IMR-90 (cell line): ENCODE results near the gene PHB1. TPM values are rescaled to one million over a fixed set of nuclear protein-coding genes. Genes with fewer than 3 reads are reported as not detected.

Experiments
- ATAC-seq: fragments of 200-7000 bp; cut with Tn5 transposase; 2 replicates; pipeline ENCODE4 v1.9.1; 2020; ENCODE audit warnings: low read depth, mild to moderate bottlenecking, moderate library complexity
- BruUV-seq: library from RNA; stranded (reverse); fragments of 400-500 nt; replicated peaks from 2 replicates; lab custom pipeline; 2021; lab: Mats Ljungman, UMichigan
- CTCF ChIA-PET: fragments of 300-600 bp; formaldehyde crosslinking; extraction: SDS; loops from one replicate; lab custom pipeline; 2021; ENCODE audit warnings: antibody characterized with exemption; lab: Yijun Ruan, JAX
- POLR2A ChIA-PET: fragments of 300-600 bp; sonication (Branson Sonifier 250); formaldehyde crosslinking; loops from one replicate; lab custom pipeline; 2022; ENCODE audit warnings: antibody characterized with exemption; ENCODE audit not compliant: unreplicated experiment; lab: Charles Lee
- DNase-seq: peaks from one replicate; pipeline ENCODE4 v3.0.0; 2013
- H2AFZ ChIP-seq: replicated peaks from 2 replicates; pipeline ENCODE3; 2013; ENCODE audit warnings: low read length, mild to moderate bottlenecking; ENCODE audit not compliant: poor library complexity
- H2AK5ac ChIP-seq: 2 replicates; pipeline ENCODE4 v1.6.1; 2013; ENCODE audit warnings: low read depth, low read length, inconsistent platforms
- H2AK9ac ChIP-seq: replicated peaks from 2 replicates; pipeline ENCODE3; 2013; ENCODE audit warnings: mild to moderate bottlenecking, low read depth, low read length, moderate library complexity; ENCODE audit not compliant: poor library complexity
- H2BK120ac ChIP-seq: 2 replicates; pipeline ENCODE4 v1.6.1; 2013; ENCODE audit warnings: low read depth, low read length, inconsistent platforms
- H2BK15ac ChIP-seq: 3 replicates; pipeline ENCODE4 v1.6.1; 2013; ENCODE audit warnings: low read depth, low read length, inconsistent platforms
- H2BK20ac ChIP-seq: 2 replicates; pipeline ENCODE4 v1.6.1; 2013; ENCODE audit warnings: low read depth, mild to moderate bottlenecking, inconsistent platforms, low read length, moderate library complexity
- H2BK5ac ChIP-seq: 2 replicates; pipeline ENCODE4 v1.6.1; 2013; ENCODE audit warnings: mild to moderate bottlenecking, low read depth, low read length, inconsistent platforms; ENCODE audit not compliant: poor library complexity, severe bottlenecking
- H3K14ac ChIP-seq: replicated peaks from 2 replicates; pipeline ENCODE4 v1.6.1; 2013; ENCODE audit warnings: low read depth, low read length, inconsistent platforms
- H3K18ac ChIP-seq: 2 replicates; pipeline ENCODE4 v1.6.1; 2013; ENCODE audit warnings: low read depth, low read length, control low read depth
- H3K23ac ChIP-seq: 2 replicates; pipeline ENCODE4 v1.6.1; 2013; ENCODE audit warnings: low read depth, low read length, inconsistent platforms
- H3K27ac ChIP-seq: 2 replicates; pipeline ENCODE4 v1.5.1; 2013; ENCODE audit warnings: mild to moderate bottlenecking, control low read depth, low read length; ENCODE audit not compliant: insufficient read depth
- H3K27me3 ChIP-seq: 2 replicates; pipeline ENCODE4 v1.6.1; 2013; ENCODE audit warnings: low read length; ENCODE audit not compliant: control insufficient read depth, insufficient read depth
- H3K36me3 ChIP-seq: 2 replicates; pipeline ENCODE4 v1.6.1; 2013; ENCODE audit warnings: low read length, mixed read lengths; ENCODE audit not compliant: control insufficient read depth, insufficient read depth
- H3K4ac ChIP-seq: 2 replicates; pipeline ENCODE4 v1.6.1; 2013; ENCODE audit warnings: low read depth, low read length, inconsistent platforms
- H3K4me1 ChIP-seq: 2 replicates; pipeline ENCODE4 v1.6.1; 2013; ENCODE audit warnings: low read length, mixed read lengths; ENCODE audit not compliant: control insufficient read depth, insufficient read depth
- H3K4me2 ChIP-seq: 2 replicates; pipeline ENCODE4 v1.6.1; 2013; ENCODE audit warnings: low read depth, mild to moderate bottlenecking, control low read depth, low read length, moderate library complexity
- H3K4me3 ChIP-seq: 2 replicates; pipeline ENCODE4 v1.5.1; 2013; ENCODE audit warnings: low read depth, mild to moderate bottlenecking, control low read depth, low read length, moderate library complexity; ENCODE audit not compliant: insufficient read depth
- H3K56ac ChIP-seq: 2 replicates; pipeline ENCODE4 v1.6.1; 2013; ENCODE audit warnings: low read length, inconsistent platforms; ENCODE audit not compliant: insufficient read depth; ENCODE audit errors: extremely low read depth
- H3K79me1 ChIP-seq, 2 experiments: 2 replicates each; pipeline ENCODE4 v1.6.1; 2013; ENCODE audit warnings: low read length in 2 of 2, inconsistent platforms in 1 of 2, low read depth in 1 of 2
- H3K9ac ChIP-seq: 2 replicates; pipeline ENCODE4 v1.6.1; 2013; ENCODE audit warnings: low read depth, low read length, control low read depth
- H3K9me1 ChIP-seq: 2 replicates; pipeline ENCODE4 v1.6.1; 2013; ENCODE audit warnings: low read length, inconsistent platforms; ENCODE audit not compliant: insufficient read depth
- H3K9me3 ChIP-seq: 2 replicates; pipeline ENCODE4 v1.6.1; 2013; ENCODE audit warnings: low read length; ENCODE audit not compliant: control insufficient read depth, insufficient read depth
- H4K20me1 ChIP-seq: 2 replicates; pipeline ENCODE4 v1.6.1; 2013; ENCODE audit warnings: low read length, inconsistent platforms; ENCODE audit not compliant: insufficient read depth
- H4K5ac ChIP-seq: 2 replicates; pipeline ENCODE4 v1.6.1; 2013; ENCODE audit warnings: mild to moderate bottlenecking, low read depth, low read length, control low read depth
- H4K8ac ChIP-seq, 2 experiments: 2 replicates each; pipeline ENCODE4 v1.6.1; 2013; ENCODE audit warnings: low read depth in 2 of 2, low read length in 2 of 2, control low read depth in 1 of 2, inconsistent platforms in 1 of 2
- H4K91ac ChIP-seq: 2 replicates; pipeline ENCODE4 v1.6.1; 2013; ENCODE audit warnings: low read depth, low read length, inconsistent platforms; ENCODE audit not compliant: insufficient read depth
- BHLHE40 ChIP-seq: fragments of 150-350 bp; IDR thresholded peaks from 2 replicates; pipeline ENCODE4 v1.6.1; 2016; ENCODE audit warnings: mild to moderate bottlenecking, low read depth, low read length
- CHD1 ChIP-seq: IDR thresholded peaks from 2 replicates; pipeline ENCODE4 v1.6.1; 2012; ENCODE audit warnings: low read depth, low read length, improper control_type of control experiment
- CTCF ChIP-seq: conservative IDR thresholded peaks from 2 replicates; pipeline ENCODE4 v1.5.1; 2012; ENCODE audit warnings: mild to moderate bottlenecking, low read depth, low read length, improper control_type of control experiment
- ELK1 ChIP-seq: fragments of 150-350 bp; IDR thresholded peaks from 2 replicates; pipeline ENCODE4 v1.6.1; 2016; ENCODE audit warnings: low read depth, mild to moderate bottlenecking, low read length, moderate library complexity, borderline replicate concordance
- FOS ChIP-seq: fragments of 150-350 bp; IDR thresholded peaks from 2 replicates; pipeline ENCODE4 v1.6.1; 2016; ENCODE audit warnings: low read depth, low read length
- MAZ ChIP-seq: IDR thresholded peaks from 2 replicates; pipeline ENCODE4 v1.6.1; 2012; ENCODE audit warnings: low read depth, mild to moderate bottlenecking, low read length, improper control_type of control experiment, moderate library complexity, borderline replicate concordance
- MXI1 ChIP-seq: IDR thresholded peaks from 2 replicates; pipeline ENCODE4 v1.6.1; 2012; ENCODE audit warnings: low read depth, mild to moderate bottlenecking, low read length, moderate library complexity, borderline replicate concordance
- NFE2L2 ChIP-seq: fragments of 150-350 bp; IDR thresholded peaks from 2 replicates; pipeline ENCODE4 v1.6.1; 2016; ENCODE audit warnings: low read depth, mild to moderate bottlenecking, low read length
- POLR2A ChIP-seq: IDR thresholded peaks from 2 replicates; pipeline ENCODE4 v1.6.1; 2012; ENCODE audit warnings: mild to moderate bottlenecking, low read depth, low read length
- RAD21 ChIP-seq: IDR thresholded peaks from 2 replicates; pipeline ENCODE4 v1.6.1; 2012; ENCODE audit warnings: low read length, improper control_type of control experiment
- RCOR1 ChIP-seq: IDR thresholded peaks from 2 replicates; pipeline ENCODE4 v1.6.1; 2012; ENCODE audit warnings: mild to moderate bottlenecking, low read length, improper control_type of control experiment; ENCODE audit not compliant: insufficient replicate concordance
- RFX5 ChIP-seq: IDR thresholded peaks from 2 replicates; pipeline ENCODE4 v1.8.0; 2012; ENCODE audit warnings: low read depth, mild to moderate bottlenecking, low read length, moderate library complexity
- USF2 ChIP-seq: fragments of 150-350 bp; IDR thresholded peaks from 2 replicates; pipeline ENCODE4 v1.6.1; 2017; ENCODE audit warnings: mild to moderate bottlenecking, antibody characterized with exemption, low read length, low read depth
- WGBS, 2 experiments: methylation state at CpG; one replicate each; pipeline versions ENCODE4 v1.1.5 to v1.1.7; 2013; ENCODE audit warnings: missing lambda C conversion rate in 2 of 2; ENCODE audit not compliant: insufficient read length in 1 of 2; ENCODE audit errors: extremely low coverage in 2 of 2; 5-methylcytosine and 5-hydroxymethylcytosine counted together
- dilution Hi-C: fragments of 300-500 bp; cut with HindIII; formaldehyde crosslinking; loops from one replicate; pipeline ENCODE4 v1.14.3; 2018; ENCODE audit warnings: low sequenced_read_pairs; ENCODE audit not compliant: unreplicated experiment
- in situ Hi-C: fragments of 300-500 bp; cut with MboI; formaldehyde crosslinking; loops from 3 replicates; pipeline ENCODE4 v1.14.3; 2019; ENCODE audit warnings: low sequenced_read_pairs, inconsistent platforms, mixed read lengths
- intact Hi-C: fragments of 100-400 bp; cut with micrococcal nuclease; formaldehyde crosslinking; loops from 2 replicates; pipeline ENCODE4 v1.10.0; 2022
- polyA plus RNA-seq, 3 experiments: library from polyadenylated mRNA; depleted of rRNA; stranded (reverse); fragments of >200 nt; gene quantifications; 2 replicates each; pipeline ENCODE4 v1.2.3, GENCODE V29; 2012; ENCODE audit warnings: low replicate concordance in 1 of 3
- total RNA-seq: library from RNA; depleted of rRNA; stranded (reverse); fragments of >200 nt; gene quantifications from 2 replicates; pipeline ENCODE4 v1.2.3, GENCODE V29; 2012

The PHB1 gene
- total and polyA plus RNA-seq, 2 of the 4 experiments (the other 2 are of a cell fraction): 283 to 294 TPM

- TF ChIP-seq NFE2L2: no peak
Observed at GRCh38 chr17:49403514-49404289, 11.0 kb downstream of the PHB1 start (continued).

- no peak overlapping the region for H2BK5ac ChIP-seq
- DNase-seq: no peak
- H2AK5ac ChIP-seq: no peak overlapping the region
- peaks cover 2% of the 10 kb centered on the region; the same call in 1 of the 2 replicates for H3K27me3 ChIP-seq
- ATAC-seq: no peak
- POLR2A ChIA-PET: no interaction called here
- no peaks in the 10 kb centered on the region for H3K79me1 ChIP-seq
- no peak overlapping the region for H3K4me2 ChIP-seq
- no peak overlapping the region for H3K23ac ChIP-seq
- CTCF ChIA-PET: no interaction called here
- peaks cover 37% of the 10 kb centered on the region for H3K36me3 ChIP-seq
- dilution Hi-C loops: no loop called here
- H4K5ac ChIP-seq: no peak overlapping the region
- no peak overlapping the region for H2AK9ac ChIP-seq
- no peak overlapping the region for H2BK20ac ChIP-seq
- H4K91ac ChIP-seq: no peak overlapping the region
- in situ Hi-C loops: no loop called here
- no peak overlapping the region for H3K18ac ChIP-seq
- H3K9me3 ChIP-seq: no peaks in the 10 kb centered on the region
- no peak overlapping the region for H3K4ac ChIP-seq
- H3K27ac ChIP-seq: no peak overlapping the region
- H3K56ac ChIP-seq: no peak overlapping the region
- no peak overlapping the region for H3K4me3 ChIP-seq
- H4K8ac ChIP-seq: no peak overlapping the region
- H2BK120ac ChIP-seq: no peak overlapping the region
- intact Hi-C loops: no loop called here
- no peak overlapping the region for H3K9ac ChIP-seq
- no peak overlapping the region for H3K14ac ChIP-seq
- H3K4me1 ChIP-seq: no peaks in the 10 kb centered on the region
- WGBS, 2 experiments: no CpG with 5 or more reads among the region's 6 CpGs
- BruUV-seq: no TSS peak
- no peaks in the 10 kb centered on the region; the same call in 1 of the 2 replicates for H3K9me1 ChIP-seq
- no peak overlapping the region for H2BK15ac ChIP-seq
- H4K20me1 ChIP-seq: no peaks in the 10 kb centered on the region
- no peak overlapping the region for H2AFZ ChIP-seq
- TF ChIP-seq CHD1 (no peak), FOS (no peak), RAD21 (no peak), RCOR1 (no peak), RFX5 (no peak), USF2 (no peak), CTCF (no peak), NFE2L2 (no peak), MAZ (no peak), MXI1 (no peak), BHLHE40 (no peak), ELK1 (no peak), POLR2A (no peak)
Observed at GRCh38 chr17:49402706-49403105, 12.0 kb downstream of the PHB1 start.
